NOMO-1 (cell line): ENCODE results near the gene CLASP1.
"Not testable (repeated sequence)": the region's sequence is repeated elsewhere in the genome, so short reads cannot be mapped to it uniquely, and the experiment has no call there.

Experiments
- DNase-seq, 2 experiments: peaks; one replicate each; lab custom pipeline; 2025; ENCODE audit not compliant: unreplicated experiment in 2 of 2; lab: John Stamatoyannopoulos, UW

Gene CLASP1

GRCh38 chr2:121298476-121298875, 350.8 kb downstream of the CLASP1 start:
- no peak for DNase-seq

- DNase-seq, result not testable (repeated sequence)
Measured at GRCh38 chr2:121297866-121298265, 351.4 kb downstream of the CLASP1 start.

- no peak for DNase-seq
Measured at GRCh38 chr2:121297217-121297830, 351.9 kb downstream of the CLASP1 start.

- no peak for DNase-seq
Measured at GRCh38 chr2:121295911-121296650, 353.2 kb downstream of the CLASP1 start.

- no peak for DNase-seq
Measured at GRCh38 chr2:121294881-121295840, 354.1 kb downstream of the CLASP1 start.

GRCh38 chr2:121293450-121294325, 355.6 kb downstream of the CLASP1 start:
- DNase-seq, result no peak

- DNase-seq, result no peak
Measured at GRCh38 chr2:121291251-121291580, 358.0 kb downstream of the CLASP1 start.

- no peak for DNase-seq
Measured at GRCh38 chr2:121289271-121289670, 360.0 kb downstream of the CLASP1 start.

- DNase-seq, result peak in 1 of 2 experiments; percentile 52
Measured at GRCh38 chr2:121288454-121289231, 360.6 kb downstream of the CLASP1 start.

GRCh38 chr2:121287956-121288355, 361.3 kb downstream of the CLASP1 start:
- no peak for DNase-seq
